ENCODE results near the gene KCNQ1.

DNA sequence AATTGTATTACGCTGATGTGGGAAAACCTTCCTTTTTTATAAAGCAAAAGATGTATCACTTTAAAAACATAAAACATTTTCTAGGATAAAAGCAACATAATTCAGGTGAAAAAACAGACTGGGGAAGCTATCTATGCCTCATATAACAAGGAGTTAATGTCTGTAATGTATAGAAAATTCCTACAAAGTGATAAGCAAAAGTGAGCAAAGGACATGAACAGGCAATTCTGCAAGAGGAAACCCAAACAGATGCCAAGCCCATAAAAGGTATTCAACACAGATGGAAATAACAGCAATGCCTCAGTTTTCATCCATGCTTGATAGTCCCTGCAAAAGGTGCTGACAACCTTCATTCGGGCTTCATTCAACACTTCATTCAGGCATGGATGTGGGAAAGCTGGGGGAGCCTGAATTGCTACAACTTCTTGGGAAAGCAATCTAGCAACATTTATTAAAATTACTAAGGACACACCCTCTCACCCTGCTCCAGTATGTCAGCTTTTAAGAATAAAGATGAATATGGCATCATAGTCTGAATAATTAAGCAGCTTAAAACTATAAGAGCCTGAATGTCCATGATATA, 215.6 kb downstream of the KCNQ1 start:
- TF ChIP-seq, protein P1, sequence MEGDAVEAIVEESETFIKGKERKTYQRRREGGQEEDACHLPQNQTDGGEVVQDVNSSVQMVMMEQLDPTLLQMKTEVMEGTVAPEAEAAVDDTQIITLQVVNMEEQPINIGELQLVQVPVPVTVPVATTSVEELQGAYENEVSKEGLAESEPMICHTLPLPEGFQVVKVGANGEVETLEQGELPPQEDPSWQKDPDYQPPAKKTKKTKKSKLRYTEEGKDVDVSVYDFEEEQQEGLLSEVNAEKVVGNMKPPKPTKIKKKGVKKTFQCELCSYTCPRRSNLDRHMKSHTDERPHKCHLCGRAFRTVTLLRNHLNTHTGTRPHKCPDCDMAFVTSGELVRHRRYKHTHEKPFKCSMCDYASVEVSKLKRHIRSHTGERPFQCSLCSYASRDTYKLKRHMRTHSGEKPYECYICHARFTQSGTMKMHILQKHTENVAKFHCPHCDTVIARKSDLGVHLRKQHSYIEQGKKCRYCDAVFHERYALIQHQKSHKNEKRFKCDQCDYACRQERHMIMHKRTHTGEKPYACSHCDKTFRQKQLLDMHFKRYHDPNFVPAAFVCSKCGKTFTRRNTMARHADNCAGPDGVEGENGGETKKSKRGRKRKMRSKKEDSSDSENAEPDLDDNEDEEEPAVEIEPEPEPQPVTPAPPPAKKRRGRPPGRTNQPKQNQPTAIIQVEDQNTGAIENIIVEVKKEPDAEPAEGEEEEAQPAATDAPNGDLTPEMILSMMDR (conservative IDR thresholded peaks at IDR 0.05): no peak
- TF ChIP-seq EZH2 (IDR thresholded peaks at IDR 0.05; ENCODE audit: low read depth): no peak
